Measurements from ENCODE around the gene EYA3. TPM values are rescaled to one million over a fixed set of nuclear protein-coding genes. Genes with fewer than 3 reads are reported as not detected.
A peak's percentile ranks its signal among the peaks of the same experiment; 100 is the strongest.

The EYA3 gene
- total RNA-seq, 1 experiment from 2014 or later: 32.7 TPM

DNA sequence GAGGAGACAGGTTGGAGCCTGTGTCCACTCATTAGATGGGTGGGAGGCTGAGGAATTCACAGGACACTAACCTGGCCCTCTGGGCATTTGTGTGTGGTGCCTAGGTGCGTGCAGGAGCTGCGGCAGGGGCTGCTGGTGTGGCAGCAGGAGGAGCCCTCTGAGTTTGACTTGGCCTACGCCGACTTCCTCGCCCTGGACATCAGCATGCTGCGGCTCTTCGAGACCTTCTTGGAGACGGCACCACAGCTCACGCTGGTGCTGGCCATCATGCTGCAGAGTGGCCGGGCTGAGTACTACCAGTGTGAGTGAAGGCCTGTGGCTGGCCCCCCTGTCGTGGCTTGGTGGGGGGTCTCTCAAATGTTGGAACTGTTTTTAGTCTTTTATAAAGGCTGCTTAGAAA, 125.0 kb downstream of the EYA3 start:
- TF ChIP-seq, protein P1, sequence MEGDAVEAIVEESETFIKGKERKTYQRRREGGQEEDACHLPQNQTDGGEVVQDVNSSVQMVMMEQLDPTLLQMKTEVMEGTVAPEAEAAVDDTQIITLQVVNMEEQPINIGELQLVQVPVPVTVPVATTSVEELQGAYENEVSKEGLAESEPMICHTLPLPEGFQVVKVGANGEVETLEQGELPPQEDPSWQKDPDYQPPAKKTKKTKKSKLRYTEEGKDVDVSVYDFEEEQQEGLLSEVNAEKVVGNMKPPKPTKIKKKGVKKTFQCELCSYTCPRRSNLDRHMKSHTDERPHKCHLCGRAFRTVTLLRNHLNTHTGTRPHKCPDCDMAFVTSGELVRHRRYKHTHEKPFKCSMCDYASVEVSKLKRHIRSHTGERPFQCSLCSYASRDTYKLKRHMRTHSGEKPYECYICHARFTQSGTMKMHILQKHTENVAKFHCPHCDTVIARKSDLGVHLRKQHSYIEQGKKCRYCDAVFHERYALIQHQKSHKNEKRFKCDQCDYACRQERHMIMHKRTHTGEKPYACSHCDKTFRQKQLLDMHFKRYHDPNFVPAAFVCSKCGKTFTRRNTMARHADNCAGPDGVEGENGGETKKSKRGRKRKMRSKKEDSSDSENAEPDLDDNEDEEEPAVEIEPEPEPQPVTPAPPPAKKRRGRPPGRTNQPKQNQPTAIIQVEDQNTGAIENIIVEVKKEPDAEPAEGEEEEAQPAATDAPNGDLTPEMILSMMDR (conservative IDR thresholded peaks at IDR 0.05): no peak
- no peak overlapping the region for H4K91ac ChIP-seq (ENCODE audit: insufficient read length, low read depth, low read length)
- no peak overlapping the region for H3K23ac ChIP-seq (ENCODE audit: insufficient read length, low read depth, low read length)
- no peak overlapping the region for H2BK20ac ChIP-seq (ENCODE audit: low read depth, low read length, poor library complexity, severe bottlenecking)
- H3K79me1 ChIP-seq (ENCODE audit: insufficient read depth, low read depth, low read length, poor library complexity, severe bottlenecking): no peaks in the 10 kb centered on the region
- Mint-ChIP-seq H3K27me3 (ENCODE audit: low read depth) (no peaks in the 10 kb centered on the region; the same call in 1 of the 2 replicates), H3K4me3 (no peak overlapping the region), H3K36me3 (ENCODE audit: insufficient read depth in 1 of 3, low read depth in 3 of 3) (peaks cover 12 to 41% (median 34%) of the 10 kb centered on the region in 3 experiments; a peak in 6 of 7 replicates), H3K9me3 (no peaks in the 10 kb centered on the region), H3K27ac (peak overlapping the region in 1 of 3 experiments; percentile 70; a peak in 1 of 7 replicates), H3K4me1 (peaks cover 20 to 26% of the 10 kb centered on the region in 2 experiments)
- no peak overlapping the region for H3K4me2 ChIP-seq (ENCODE audit: insufficient read depth, insufficient read length, low read length)
- H3K27me3 ChIP-seq (ENCODE audit: insufficient read depth, low read length): no peaks in the 10 kb centered on the region
- H4K5ac ChIP-seq (ENCODE audit: insufficient read length, low read depth, low read length): no peak overlapping the region
- no peak overlapping the region for H2AK5ac ChIP-seq (ENCODE audit: insufficient read length, low read length)
- no peak overlapping the region for H2BK12ac ChIP-seq (ENCODE audit: insufficient read length, low read depth, low read length)
- no peaks in the 10 kb centered on the region for H3K9me3 ChIP-seq (ENCODE audit: control insufficient read depth, low read depth, low read length)
- WGBS (ENCODE audit: extremely low coverage, insufficient read length, low lambda C conversion rate): no CpG with 5 or more reads among the region's 11 CpGs
- H4K8ac ChIP-seq (replicated peaks; ENCODE audit: insufficient read length, low read depth, low read length): no peak overlapping the region
- no peak overlapping the region for H2BK5ac ChIP-seq (ENCODE audit: insufficient read length, low read length)
- no peak overlapping the region for H3T11ph ChIP-seq (ENCODE audit: low read length)
- H2BK120ac ChIP-seq (ENCODE audit: low read depth, low read length, poor library complexity, severe bottlenecking): no peak overlapping the region
- H3K56ac ChIP-seq (ENCODE audit: insufficient read length, low read depth, low read length): no peak overlapping the region
- H3K4me1 ChIP-seq (ENCODE audit: insufficient read depth, low read length): no peaks in the 10 kb centered on the region; the same call in 1 of the 2 replicates
- H3K9ac ChIP-seq (ENCODE audit: extremely low read depth, insufficient read length, low read length): no peak overlapping the region
- H3K79me2 ChIP-seq (ENCODE audit: insufficient read depth, low read length): no peaks in the 10 kb centered on the region
- H3K4ac ChIP-seq (ENCODE audit: low read depth, low read length): no peak overlapping the region
- H2BK15ac ChIP-seq (ENCODE audit: low read depth, low read length): no peak overlapping the region
- no peak for DNase-seq
- no peak overlapping the region for H3K27ac ChIP-seq (ENCODE audit: insufficient read length, low read depth, low read length)
- no peak overlapping the region for H3K18ac ChIP-seq (ENCODE audit: insufficient read length, low read depth, low read length)
- H3K14ac ChIP-seq (ENCODE audit: insufficient read depth, low read length): no peak overlapping the region
- H2AFZ ChIP-seq (ENCODE audit: low read length): no peak overlapping the region
- H4K20me1 ChIP-seq (ENCODE audit: control insufficient read depth, insufficient read depth, insufficient read length): no peaks in the 10 kb centered on the region
- peaks cover 4% of the 10 kb centered on the region for H3K23me2 ChIP-seq (ENCODE audit: insufficient read length, low read depth, low read length, poor library complexity, severe bottlenecking)

All from H9 (cell line).